HS-27A (cell line): ENCODE measurements around the gene GMPPB.

ENCODE experiments used
- DNase-seq: peaks from one replicate; pipeline ENCODE4 v3.0.0-alpha.2; 2012; ENCODE audit warnings: low read depth, missing footprints

Gene GMPPB

DNA sequence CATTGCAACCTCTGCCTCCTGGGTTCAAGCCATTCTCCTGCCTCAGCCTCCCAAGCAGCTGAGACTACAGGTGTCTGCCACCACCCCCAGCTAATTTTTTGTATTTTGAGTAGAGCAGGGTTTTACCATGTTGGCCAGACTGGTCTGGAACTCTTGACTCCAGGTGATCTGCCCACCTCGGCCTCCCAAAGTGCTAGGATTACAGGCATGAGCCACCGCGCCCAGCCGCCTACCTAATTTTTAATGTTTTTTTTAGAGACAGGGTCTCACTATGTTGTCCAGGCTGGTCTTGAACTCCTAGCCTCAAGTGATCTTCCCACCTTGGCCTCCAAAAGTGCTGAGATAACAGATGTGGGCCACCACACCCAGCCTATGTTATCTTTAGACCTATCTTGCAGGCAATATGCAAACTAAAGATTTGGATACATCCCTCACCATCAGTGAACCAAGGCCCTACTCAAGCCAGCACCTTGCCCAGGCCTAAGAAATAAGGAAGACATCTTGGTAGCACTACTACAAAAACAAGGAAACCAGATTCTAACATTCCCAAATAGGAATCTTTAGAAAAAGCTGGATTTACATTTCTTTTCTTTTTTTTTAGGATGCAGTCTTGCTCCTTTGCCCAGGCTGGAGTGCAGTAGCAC lies 6.3 kb upstream of the GMPPB start:
- no peak for DNase-seq

DNA sequence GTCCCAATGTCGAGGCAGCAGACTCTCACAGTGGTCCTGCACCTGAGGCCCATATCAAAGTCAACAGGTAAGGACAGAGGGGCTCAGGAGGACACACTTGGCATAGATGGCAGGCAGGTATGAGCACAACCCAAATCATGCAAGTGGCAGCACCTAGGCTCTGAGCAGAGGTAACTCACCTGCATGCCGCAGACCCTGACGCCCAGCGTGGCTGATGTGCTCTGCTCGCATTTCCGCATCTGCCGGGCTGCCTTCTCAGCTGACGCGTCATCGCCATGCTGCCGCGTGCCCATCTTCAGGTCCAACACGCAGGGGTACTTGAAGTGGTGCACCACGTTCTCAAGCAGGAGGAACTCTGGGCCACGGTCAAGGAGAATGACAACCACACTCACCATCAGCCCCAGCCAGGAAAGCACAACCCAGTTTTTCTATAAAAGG lies 4.2 kb upstream of the GMPPB start:
- DNase-seq, result no peak

DNA sequence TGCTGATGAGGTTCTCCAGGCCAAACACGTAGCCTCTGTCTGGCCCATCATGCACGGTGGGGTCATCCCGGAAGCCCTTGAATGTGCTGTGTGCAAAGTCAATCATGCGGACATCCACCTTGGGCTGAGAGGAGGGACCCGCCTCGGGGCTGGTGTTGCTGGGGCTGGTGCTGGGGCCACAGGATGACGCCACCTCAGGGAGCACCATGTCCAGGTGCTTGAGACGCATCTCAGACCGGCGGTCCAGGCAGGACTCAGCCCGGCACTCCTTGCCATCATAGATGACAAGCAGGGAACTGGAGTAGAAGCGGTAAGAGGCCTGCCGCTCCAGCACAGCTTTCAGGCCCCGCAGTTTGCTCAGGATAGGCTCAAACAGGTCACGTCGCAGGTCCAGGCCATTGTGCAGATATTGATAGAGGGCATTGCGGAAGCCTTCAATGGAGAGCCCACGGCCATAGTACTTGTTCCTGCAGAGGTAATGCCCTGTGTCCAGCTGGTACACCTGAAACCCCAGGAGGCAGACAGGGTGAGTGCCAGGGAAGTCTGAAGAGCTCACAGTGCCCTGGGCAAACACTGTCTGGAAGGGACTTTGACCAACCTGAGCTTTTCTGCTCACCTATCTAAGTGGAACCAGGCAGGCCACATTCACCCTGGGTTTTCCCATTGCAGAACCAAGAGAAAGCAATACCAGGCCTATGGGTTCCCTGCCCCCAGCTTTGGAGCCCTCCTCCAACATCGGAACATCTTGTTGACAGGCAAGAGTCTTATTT lies 3.6 kb upstream of the GMPPB start:
- DNase-seq, result no peak

DNA sequence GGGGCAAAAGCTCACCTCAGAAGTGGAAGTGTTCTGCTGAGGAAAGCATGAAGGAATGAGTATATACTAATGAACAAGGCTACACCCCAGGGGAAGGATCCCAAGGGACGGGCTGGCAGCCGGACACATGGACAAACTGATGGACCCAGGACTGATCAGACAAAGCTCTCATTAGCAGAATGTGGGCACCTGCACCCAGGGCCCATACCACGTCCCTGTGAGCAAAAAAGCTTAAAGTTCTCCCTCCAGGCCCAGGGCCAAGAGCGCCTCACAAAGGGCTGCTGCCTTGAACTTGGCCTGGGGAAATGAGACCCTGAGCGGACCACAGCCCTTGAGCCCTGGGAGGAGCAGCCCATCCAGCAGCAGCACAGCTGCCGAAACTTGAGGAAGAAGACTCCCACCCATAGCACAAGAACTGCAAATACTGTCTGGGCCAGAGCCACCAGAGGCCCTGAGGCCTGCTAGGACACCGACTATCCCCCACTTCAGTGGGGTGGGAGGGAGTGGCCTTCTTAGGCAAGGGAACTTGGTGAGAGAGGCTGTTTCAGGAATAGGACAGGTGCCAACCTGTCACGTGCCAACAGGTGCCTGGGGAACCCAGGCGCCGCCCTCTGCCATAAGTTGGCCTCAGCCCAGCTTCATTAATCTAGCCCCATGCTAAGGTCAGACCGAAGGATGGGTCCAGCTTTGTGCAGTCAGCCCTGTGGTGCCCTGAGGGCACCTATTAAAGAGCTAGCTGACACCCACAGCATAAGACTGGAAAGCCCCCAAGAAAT lies 2.3 kb upstream of the GMPPB start:
- DNase-seq, result no peak

DNA sequence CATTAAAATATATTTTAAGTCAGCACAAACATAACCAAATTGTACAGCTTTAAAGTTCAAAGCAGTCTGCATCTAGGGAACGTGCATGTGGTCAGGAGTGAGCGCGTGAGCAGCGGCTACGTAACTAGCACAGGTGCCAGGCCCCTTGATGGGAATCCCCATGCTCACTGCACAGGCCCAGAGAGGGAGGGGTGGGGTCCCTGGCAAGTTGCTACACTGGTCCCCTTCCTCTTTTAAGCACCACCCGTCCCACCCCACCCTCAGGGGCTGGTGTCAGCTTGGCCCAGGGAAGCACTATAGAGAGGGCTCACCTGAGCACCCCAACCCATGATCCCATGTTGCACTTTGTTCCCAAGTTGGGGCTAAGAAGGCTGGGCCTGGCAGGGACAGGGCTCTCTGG lies 835 bp upstream of the GMPPB start:
- DNase-seq, result no peak

DNA sequence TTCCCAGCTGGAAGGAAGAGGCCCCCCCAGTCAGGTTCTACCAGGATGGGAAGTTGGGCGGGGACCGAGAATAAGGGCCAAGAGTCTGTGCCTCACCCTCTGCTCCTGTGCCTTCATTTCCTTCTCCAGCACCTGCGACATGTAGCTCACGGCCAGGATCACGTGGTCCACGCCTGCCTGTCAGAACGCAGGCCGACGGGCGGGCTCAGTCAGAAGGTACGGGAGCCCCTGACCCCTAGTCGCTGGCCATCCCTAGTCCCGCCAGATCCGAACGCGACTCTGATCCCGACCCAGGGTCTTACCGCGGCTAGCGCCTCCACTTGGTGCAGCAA lies 489 bp downstream of the GMPPB start:
- DNase-seq, result no peak

DNA sequence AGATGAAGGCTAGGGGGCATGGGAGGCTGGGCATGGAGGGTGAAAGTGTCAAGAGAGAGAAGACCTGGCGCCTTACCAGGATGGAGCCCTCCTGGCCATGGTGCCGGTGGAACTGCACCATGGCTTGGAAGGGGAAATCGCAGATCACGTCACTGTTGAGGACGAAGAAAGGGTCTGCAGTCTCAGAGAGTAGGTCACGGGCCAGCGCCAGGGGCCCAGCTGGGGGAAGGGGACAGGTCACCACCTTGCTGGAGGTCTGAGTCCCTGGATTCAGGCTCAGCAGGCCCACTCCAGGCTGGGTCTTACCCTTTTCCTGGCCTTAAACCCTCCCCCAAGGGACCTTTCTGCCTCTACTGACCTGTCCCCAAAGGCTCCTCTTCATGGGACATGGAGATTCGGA lies 855 bp downstream of the GMPPB start:
- no peak for DNase-seq

DNA sequence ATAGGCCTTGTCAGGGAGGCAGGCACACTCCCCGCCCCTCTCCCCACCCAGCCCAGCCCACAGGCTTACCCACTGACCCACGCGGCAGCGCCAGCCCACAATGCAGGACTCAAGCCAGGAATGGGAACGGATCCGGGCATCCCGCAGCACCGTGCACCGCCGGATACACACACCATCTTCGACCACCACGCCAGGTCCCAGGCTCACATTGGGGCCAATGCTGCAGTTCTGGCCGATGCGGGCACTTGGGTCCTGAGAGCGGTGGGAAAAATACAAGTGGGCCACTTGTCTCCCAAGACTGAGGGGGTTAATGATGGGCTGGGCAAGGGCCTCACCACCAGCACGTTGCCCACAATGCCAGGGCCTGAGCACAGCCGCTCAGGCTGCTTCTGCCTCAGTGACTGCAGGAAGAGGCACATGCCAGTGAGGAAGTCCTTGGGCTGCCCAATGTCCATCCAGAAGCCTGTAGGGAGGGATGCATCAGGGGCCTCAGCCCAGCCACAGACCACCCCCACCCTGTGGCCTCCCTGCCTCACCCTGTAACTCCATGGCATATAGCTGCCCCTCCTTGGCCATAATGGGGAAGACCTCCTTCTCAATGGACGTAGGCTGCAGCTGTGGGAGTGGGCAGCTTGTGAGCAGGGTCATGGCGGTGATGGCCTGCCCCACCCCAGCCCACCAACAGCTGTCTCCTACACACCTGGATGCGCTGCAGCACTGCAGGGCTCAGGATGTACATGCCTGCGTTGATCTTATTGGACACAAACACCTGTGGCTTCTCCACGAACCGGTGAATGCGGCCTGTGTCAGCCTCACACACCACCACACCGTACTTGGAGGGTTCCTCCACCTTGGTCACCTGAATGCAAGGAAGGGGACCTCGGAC lies 1.6 kb downstream of the GMPPB start:
- no peak for DNase-seq

DNA sequence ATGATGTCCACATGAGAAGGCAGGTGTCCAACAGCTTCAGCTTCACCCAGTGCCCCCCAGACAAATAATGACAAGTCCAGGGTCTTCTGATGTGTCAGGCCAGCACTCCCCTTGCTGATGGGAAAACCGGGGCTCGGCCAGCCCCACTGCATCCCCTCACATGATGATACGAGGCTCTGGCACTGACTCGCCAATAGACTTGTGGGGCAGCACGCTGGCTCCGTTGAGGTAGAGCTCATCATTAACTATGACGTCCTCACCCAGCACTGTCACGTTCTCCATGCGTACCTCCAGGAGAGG lies 2.2 kb downstream of the GMPPB start:
- no peak for DNase-seq

DNA sequence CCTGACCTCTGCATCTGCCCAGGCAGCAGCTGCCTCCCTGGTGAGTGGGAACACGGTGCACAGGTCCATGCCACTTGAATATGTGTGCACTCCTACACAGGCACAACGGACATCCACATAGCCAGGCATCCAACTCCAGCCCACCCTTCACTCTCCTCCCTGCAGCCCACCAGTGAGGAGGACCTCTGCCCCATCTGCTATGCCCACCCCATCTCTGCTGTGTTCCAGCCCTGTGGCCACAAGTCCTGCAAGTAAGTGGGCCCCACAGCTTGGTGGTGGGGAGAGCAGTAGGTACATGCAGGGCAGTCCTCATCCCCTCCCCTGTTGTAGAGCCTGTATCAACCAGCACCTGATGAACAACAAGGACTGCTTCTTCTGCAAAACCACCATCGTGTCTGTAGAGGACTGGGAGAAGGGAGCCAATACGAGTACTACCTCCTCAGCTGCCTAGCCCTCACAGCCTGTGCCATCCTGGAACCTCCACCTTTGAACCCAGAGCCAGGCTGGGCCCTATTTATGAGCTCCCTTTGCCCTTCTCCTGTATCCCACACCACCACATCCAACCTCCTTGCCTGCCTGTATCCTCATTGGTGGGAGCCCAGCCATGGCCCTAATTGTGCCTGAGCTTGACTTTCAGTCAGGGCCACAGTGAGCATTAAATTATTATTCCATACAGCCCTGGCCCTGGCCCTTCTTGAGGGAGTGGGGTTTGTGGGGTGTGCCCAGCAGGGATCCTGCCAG lies 2.7 kb downstream of the GMPPB start:
- DNase-seq, result no peak

DNA sequence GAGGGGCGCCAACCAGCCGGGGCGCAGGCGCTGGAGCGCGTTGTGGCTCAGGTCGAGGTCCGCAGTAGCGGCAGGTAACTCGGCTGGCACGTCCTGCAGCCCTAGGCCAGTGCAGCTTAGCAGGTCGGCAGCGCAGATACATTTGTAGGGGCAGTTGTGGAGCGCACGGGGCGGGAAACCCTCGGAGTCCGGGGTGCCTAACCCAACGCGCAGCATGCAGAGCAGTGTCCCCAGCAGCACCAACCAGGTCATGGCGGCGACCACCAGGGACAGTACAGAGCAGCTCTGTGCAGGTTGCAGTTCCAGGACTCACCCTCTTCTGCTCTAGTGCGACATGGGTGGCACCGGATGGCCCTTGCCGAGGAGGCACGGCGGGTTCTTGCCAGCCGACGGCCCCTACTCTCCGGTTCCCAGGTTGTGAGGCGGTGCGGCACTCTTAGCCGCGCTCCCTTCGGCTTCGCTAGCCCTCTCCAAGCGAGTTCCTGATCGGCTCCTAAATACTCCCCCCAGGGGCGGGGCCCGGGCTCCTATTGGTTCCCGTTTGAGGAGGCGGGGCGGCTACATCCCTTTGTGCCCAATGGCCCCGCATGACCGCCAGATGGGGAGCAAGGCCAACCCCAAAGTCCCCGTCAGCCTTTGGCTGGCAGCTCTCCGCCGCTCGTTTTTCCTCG lies 4.4 kb downstream of the GMPPB start, which contains the start of gene AMIGO3:
AMIGO3 (minus strand) TSS at position 471 of the 671 bp plus-strand sequence; CDS start at position 252, 219 bp downstream.
- no peak for DNase-seq

DNA sequence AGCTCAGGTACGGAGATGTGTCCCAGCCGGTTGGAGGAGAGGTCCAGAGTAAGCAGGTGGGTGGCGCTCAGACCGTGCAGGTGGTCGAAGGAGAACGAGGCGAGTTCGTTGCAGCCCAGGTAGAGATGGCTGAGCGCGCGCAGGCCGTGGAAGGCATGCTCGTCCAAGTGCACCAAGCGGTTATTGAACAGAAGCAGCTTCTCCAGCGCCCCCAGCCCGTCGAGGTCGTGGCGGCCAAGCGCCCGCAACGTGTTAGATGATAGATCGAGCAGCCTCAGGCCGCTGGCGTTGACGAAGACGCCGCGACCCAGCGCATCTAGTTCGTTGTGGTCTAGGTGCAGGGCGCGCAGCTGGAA lies 4.9 kb downstream of the GMPPB start:
- no peak for DNase-seq

DNA sequence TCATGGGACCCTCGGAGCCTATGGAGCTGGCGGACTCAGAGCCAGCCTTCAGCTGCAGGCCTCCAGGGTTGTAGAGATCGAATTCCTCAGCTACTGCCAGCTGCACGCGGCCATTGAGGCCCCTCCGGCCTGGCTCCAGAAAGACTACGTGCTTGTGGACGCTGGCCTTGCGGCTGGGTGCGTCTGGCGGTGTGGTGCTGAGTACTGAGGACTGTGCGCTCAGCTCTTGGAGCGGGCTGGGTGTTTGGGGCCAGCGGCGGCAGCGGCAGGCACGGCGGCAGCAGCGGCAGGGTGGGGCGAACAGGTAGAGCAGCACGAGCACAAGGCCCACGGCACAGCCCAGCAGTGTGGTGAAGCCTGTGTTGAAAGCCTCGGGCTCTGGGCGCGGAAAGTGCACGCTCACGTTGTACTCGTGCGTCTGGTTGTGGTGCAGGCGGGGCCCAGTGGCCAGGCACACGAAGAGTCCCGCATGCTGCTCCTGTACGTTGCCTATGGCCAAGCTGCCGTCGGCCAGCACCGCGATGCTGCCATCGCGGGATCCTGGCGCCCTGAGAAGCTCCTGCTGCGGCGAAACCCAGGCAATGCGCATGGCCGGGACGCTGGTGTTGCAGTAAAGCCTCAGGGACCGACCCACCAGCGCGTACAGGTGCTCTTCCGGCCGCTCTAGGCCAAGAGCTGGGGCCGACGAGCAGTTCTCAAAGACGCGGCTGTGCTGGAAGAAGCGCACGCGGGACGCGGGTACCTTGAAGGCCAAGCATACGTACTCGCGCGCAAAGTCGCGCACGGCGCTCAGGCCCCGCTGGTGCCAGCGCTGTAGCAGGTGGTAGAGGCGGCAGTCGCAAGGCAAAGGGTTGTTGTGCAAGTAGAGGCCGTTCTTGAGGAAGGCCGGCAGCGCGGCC lies 5.5 kb downstream of the GMPPB start:
- no peak for DNase-seq

DNA sequence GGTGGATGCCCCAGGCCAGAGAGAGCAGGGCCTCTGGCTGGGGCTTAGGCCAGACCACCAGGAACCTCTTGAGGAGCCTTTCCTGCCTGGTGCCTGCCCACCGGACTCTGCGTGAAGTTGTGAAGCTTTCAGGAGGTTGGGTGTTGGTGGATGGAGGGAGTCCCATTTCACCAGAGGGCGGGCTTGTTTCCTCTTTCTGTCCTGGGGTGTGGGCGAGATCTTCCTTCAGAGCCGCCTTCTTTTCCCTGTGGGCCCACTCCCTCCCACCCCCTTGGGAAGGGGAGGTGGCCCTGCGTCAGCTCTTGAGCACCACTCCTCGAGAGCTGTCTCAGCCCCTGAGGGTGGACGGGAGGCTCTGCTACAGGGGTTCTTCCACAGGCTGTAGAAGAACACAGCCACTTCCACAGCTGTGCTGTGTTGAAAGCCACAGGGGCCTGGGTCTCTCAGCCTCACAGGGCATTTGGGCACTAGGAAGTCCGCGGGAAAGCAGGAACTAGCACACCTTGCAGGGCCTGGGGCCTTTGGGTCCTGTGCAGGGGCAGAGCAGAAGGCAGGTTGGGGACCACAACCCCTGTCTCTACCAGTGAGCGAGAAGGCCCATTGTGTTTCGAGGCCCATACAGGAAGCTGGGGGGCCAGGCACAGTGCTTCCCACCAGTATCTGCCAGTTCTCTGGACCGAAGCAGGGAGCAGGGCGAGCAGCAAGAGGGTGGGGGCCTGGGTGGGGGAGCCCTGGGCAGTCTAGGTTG lies 6.4 kb downstream of the GMPPB start:
- no peak for DNase-seq

DNA sequence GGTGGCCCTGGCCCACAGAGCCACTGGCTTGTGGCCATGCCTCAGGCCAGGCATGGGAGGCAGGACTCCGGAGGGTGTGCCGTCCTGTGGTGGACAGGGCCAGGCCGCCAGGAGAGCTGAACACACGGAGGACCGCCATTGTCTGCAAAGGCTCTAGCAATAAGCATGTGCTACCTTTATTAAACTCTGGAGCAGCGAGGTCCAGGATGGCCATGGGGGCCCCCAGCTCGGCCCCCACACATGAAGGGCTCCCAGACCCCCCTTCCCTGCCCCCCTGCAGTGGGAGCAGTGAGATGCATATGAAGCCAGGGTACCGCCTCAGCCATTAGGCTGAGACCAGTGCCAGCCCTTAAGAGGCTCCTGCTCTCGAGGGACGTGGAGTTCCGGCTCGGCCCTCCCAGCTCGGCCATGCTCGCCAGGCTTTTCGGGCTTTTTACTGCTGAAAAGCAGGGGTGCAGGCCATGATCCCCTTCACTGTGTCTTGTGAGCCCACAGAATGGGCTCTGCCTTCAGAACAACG lies 7.0 kb downstream of the GMPPB start:
- DNase-seq, result no peak

DNA sequence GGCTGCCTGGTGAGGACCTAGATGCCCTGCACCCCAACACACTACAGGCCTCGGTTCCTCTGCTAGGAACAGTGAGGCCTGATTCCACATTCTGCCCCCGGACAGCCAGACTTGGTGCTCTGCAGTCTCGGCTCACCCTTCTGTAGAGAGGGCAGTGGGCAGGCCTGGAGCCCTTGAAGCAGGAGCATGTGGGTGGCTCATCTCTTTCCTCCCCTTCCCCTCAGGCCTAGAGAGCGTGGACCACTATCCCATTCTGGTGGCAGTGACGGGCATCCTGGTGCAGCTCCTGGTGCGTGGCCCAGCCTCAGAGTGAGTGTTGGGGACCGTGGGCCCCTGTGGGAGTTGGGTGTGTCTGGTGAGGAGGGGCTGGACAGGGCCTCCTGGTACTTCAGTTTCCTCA lies 7.6 kb downstream of the GMPPB start:
- DNase-seq, result no peak

DNA sequence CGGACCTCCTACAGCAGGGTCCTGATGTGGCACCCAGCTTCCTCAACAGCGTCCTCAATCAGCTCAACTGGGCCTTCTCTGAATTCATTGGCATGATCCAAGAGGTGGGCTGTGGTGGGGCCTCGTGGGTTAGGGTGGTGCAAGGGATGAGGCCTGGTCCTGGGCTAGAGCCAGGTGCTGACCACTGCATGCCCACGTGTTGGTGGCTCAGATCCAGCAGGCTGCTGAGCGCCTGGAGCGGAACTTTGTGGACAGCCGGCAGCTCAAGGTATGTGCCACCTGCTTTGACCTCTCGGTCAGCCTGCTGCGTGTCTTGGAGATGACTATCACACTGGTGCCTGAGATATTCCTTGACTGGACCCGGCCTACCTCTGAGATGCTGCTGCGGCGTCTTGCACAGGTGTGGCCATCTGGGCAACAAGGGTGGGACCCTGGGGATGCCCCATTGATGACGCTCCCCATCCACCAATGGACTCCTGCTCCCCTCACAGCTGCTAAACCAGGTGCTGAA lies 8.1 kb downstream of the GMPPB start:
- DNase-seq, result no peak

DNA sequence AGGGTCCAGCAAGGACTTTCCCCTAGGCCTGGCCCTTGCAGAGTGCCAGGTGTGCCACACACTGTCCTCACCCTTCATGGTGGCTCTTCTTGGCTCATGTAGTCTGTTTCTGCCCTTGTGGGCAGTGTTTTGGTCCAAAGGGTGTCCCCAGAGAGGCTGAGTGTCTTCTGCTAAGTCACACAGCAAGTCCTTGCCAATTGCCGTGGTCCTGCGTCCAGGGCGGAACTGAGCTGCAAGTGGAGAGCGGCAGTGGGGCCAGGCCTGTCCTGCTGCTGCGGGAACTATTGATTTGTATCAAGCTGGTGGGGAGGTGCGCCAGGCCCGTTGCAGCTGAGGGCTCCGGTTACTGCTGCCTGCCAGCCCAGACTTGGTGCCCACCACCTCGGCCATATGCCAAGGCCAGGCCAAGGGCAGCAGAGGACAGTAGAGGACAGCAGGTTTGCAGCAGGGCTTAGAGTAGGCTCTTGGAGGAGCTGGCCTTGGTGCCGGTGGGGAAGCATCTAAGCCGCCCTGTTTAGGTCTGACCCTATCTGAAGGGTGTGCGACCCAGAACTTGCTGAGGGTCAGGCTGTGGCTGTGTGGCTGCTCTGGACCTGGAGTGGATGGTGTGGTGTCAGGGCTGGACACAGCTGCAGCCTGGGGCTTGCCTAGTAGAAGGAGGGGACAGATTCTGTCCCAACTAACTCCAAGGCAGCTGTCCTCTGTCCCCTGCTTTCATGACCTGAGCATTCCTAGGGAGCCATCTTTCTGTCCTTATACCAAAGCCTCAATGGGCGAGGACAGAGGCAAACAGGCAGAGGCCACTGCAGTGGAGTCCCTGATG lies 8.8 kb downstream of the GMPPB start:
- DNase-seq, result no peak
